ENCODE results near the gene PRICKLE4.

- TF ChIP-seq CTCF (IDR thresholded peaks at IDR 0.05; ENCODE audit: low read length) (no peak), EZH2phosphoT487 (IDR thresholded peaks at IDR 0.05; ENCODE audit: low read length) (no peak), EZH2 (optimal IDR thresholded peaks at IDR 0.05; ENCODE audit: low read depth, low read length) (no peak)
Measured at GRCh38 chr6:41732591-41733359, 47.8 kb upstream of the PRICKLE4 start.
